NCI-H146 treated with DMSO at 0.1 percent for 48 hours (cell line): ENCODE measurements around the gene PUDP.
"Not testable (repeated sequence)": the region's sequence is repeated elsewhere in the genome, so short reads cannot be mapped to it uniquely, and the experiment has no call there.

Experiments used
- DNase-seq: peaks from one replicate; lab custom pipeline; 2025; ENCODE audit not compliant: unreplicated experiment; lab: John Stamatoyannopoulos, UW

Gene PUDP

GRCh38 chrX:7045238-7045955 lies 102.6 kb downstream of the PUDP start:
- DNase-seq = no peak

- DNase-seq = not testable (repeated sequence)
These were observed 104.0 kb downstream of the PUDP start for GRCh38 chrX:7043796-7044433.

- DNase-seq = no peak
These were observed 119.7 kb downstream of the PUDP start for GRCh38 chrX:7028246-7028645.

GRCh38 chrX:7027071-7027470 lies 120.9 kb downstream of the PUDP start:
- no peak for DNase-seq

GRCh38 chrX:7026365-7026764 lies 121.6 kb downstream of the PUDP start:
- DNase-seq = not testable (repeated sequence)

- DNase-seq = no peak
These were observed 122.5 kb downstream of the PUDP start for GRCh38 chrX:7025471-7025870.

- no peak for DNase-seq
These were observed 123.1 kb downstream of the PUDP start for GRCh38 chrX:7024850-7025249.

GRCh38 chrX:7022996-7023395 lies 125.0 kb downstream of the PUDP start:
- DNase-seq = not testable (repeated sequence)

- DNase-seq = no peak
These were observed 126.0 kb downstream of the PUDP start for GRCh38 chrX:7021991-7022390.

- no peak for DNase-seq
These were observed 128.4 kb downstream of the PUDP start for GRCh38 chrX:7019555-7019954.

- not testable (repeated sequence) for DNase-seq
These were observed 135.6 kb downstream of the PUDP start for GRCh38 chrX:7012262-7012834.

- DNase-seq = not testable (repeated sequence)
These were observed 137.1 kb downstream of the PUDP start for GRCh38 chrX:7010897-7011296.

GRCh38 chrX:7007328-7007727 lies 140.6 kb downstream of the PUDP start:
- DNase-seq = not testable (repeated sequence)
